ENCODE results near the gene ASNSD1. TPM values are rescaled to one million over a fixed set of nuclear protein-coding genes. Genes with fewer than 3 reads are reported as not detected.
"Not testable (repeated sequence)": the region's sequence is repeated elsewhere in the genome, so short reads cannot be mapped to it uniquely, and the experiment has no call there.

Gene ASNSD1
- total RNA-seq, 2 experiments from 2014 or later = 36.9 to 39.4 TPM

GRCh38 chr2:189653464-189653863, 7.8 kb upstream of the ASNSD1 start:
- H3K27ac Mint-ChIP-seq; DNase-seq; POLR2A ChIA-PET; ATAC-seq; H3K36me3 Mint-ChIP-seq (ENCODE audit: low read depth); H3K27me3 Mint-ChIP-seq (ENCODE audit: low read depth); H3K4me3 Mint-ChIP-seq; CTCF ChIA-PET: not testable (repeated sequence)
- H3K4me1 Mint-ChIP-seq (ENCODE audit: low read depth) = peaks cover 25% of the 10 kb centered on the region
- H3K9me3 Mint-ChIP-seq (ENCODE audit: insufficient read depth) = peaks cover 13% of the 10 kb centered on the region

- no peak overlapping the region for H3K27ac Mint-ChIP-seq
- POLR2A ChIA-PET = interaction anchor here (0.8 kb wide), 1 partner anchor 148 kb away, joined by 3 read pairs; no protein-coding TSS in a partner anchor
- no peaks in the 10 kb centered on the region for H3K27me3 Mint-ChIP-seq (ENCODE audit: low read depth)
- peaks cover 13% of the 10 kb centered on the region for H3K9me3 Mint-ChIP-seq (ENCODE audit: insufficient read depth)
- H3K36me3 Mint-ChIP-seq (ENCODE audit: low read depth) = peaks cover 8% of the 10 kb centered on the region
- H3K4me1 Mint-ChIP-seq (ENCODE audit: low read depth) = peaks cover 36% of the 10 kb centered on the region
- DNase-seq (no peak), ATAC-seq (no peak)
- CTCF ChIA-PET = interaction anchor here (1.5 kb wide), 1 partner anchor 108 kb away, joined by 4 read pairs; the partner anchor contains the start of gene OSGEPL1
- H3K4me3 Mint-ChIP-seq = no peak overlapping the region
Measured at GRCh38 chr2:189654641-189655040, 6.6 kb upstream of the ASNSD1 start.

- Mint-ChIP-seq H3K27me3 (ENCODE audit: low read depth) (no peaks in the 10 kb centered on the region), H3K36me3 (ENCODE audit: low read depth) (peaks cover 1% of the 10 kb centered on the region), H3K4me1 (ENCODE audit: low read depth) (peaks cover 41% of the 10 kb centered on the region), H3K27ac (peak overlapping the region; percentile 79), H3K9me3 (ENCODE audit: insufficient read depth) (peaks cover 8% of the 10 kb centered on the region), H3K4me3 (peak overlapping the region; percentile 57)
- ATAC-seq (peak; percentile 50), DNase-seq (peak; percentile 87)
- ChIA-PET CTCF (interaction anchor here (0.6 to 8.5 kb wide), 11 partner anchors 16 to 219 kb away, joined by 3 to 136 read pairs (median 5); partner anchors contain the start of genes ANKAR, ORMDL1, OSGEPL1 and PMS1), POLR2A (interaction anchor here (0.9 to 3.0 kb wide), 5 partner anchors 16 to 217 kb away, joined by 3 to 20 read pairs (median 4); partner anchors contain the start of genes ANKAR, OSGEPL1, SLC40A1 and WDR75)
Measured at GRCh38 chr2:189657867-189658266, 3.4 kb upstream of the ASNSD1 start.

DNA sequence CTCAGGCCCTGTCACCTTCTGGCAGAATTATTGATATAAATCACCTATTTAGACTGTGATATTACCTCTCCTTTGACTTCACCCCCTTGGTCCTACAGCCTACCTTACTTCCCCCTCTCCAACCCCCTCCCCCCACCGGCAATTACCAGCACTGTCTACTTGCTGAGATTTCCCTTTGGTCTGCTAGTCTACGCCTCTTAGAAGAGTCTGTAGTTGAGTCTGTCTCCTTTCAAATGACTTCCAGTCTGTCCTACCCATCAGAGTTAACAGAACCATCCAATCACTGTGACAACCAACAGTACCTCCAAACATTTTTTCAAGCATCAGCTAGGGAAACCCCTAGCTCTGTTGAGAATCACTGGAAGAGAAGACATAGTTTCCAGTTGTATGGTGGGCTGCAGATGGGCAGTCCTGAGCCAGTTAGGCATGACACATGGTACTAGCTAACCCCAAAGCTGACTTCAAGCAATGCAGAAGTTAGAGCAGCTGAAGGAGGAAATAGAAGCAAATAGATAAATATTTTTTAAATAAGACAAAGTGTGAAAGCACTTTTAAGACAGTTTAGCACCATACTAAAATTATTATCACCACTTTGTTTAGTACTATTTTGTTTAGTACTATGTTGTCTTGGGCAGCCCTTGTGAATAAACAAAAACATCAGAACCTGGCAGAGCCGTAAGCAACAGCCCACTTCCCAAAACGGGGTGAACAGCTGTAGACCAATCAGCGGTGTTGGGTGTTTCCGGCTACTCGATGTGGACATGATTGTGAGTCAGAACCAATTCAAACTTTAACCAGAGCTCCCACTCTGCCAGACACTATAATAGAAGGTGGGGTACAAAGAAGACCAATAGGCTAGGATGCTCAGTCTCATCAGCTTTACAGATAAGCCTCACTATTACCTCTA, 2.7 kb upstream of the ASNSD1 start:
- peak; percentile 60 for DNase-seq
- Mint-ChIP-seq H3K4me3 (peak overlapping the region; percentile 57), H3K9me3 (ENCODE audit: insufficient read depth) (peaks cover 7% of the 10 kb centered on the region), H3K27me3 (ENCODE audit: low read depth) (no peaks in the 10 kb centered on the region), H3K4me1 (ENCODE audit: low read depth) (peaks cover 44% of the 10 kb centered on the region), H3K27ac (peak overlapping the region; percentile 79), H3K36me3 (ENCODE audit: low read depth) (peaks cover 4% of the 10 kb centered on the region)
- ATAC-seq = peak; percentile 1
- POLR2A ChIA-PET = interaction anchor here (0.6 to 3.0 kb wide), 5 partner anchors 15 to 632 kb away, joined by 3 to 20 read pairs (median 4); partner anchors contain the start of genes ANKAR, OSGEPL1 and WDR75
- CTCF ChIA-PET = interaction anchor here (0.6 to 8.5 kb wide), 14 partner anchors 15 to 220 kb away, joined by 3 to 136 read pairs (median 5); partner anchors contain the start of genes ANKAR, ORMDL1, OSGEPL1 and PMS1

- Mint-ChIP-seq H3K4me3 (no peak overlapping the region), H3K36me3 (ENCODE audit: low read depth) (peaks cover 11% of the 10 kb centered on the region), H3K4me1 (ENCODE audit: low read depth) (peaks cover 50% of the 10 kb centered on the region), H3K9me3 (ENCODE audit: insufficient read depth) (peaks cover under 1% of the 10 kb centered on the region), H3K27ac (no peak overlapping the region), H3K27me3 (ENCODE audit: low read depth) (no peaks in the 10 kb centered on the region)
- ATAC-seq (no peak), DNase-seq (no peak)
- ChIA-PET CTCF (interaction anchor here (0.6 to 8.5 kb wide), 10 partner anchors 14 to 216 kb away, joined by 3 to 136 read pairs (median 7); partner anchors contain the start of genes ANKAR, ORMDL1, OSGEPL1 and PMS1), POLR2A (interaction anchor here (2.7 to 3.0 kb wide), 2 partner anchors 103 to 218 kb away, joined by 16 to 20 read pairs; partner anchors contain the start of genes OSGEPL1 and WDR75)
Measured at GRCh38 chr2:189659734-189660133, 1.5 kb upstream of the ASNSD1 start.

GRCh38 chr2:189660803-189661147, 484 bp upstream of the ASNSD1 start:
- POLR2A ChIA-PET = interaction anchor here (0.6 to 2.6 kb wide), 3 partner anchors 11 to 102 kb away, joined by 3 to 19 read pairs (median 3); partner anchors contain the start of gene OSGEPL1

DNA sequence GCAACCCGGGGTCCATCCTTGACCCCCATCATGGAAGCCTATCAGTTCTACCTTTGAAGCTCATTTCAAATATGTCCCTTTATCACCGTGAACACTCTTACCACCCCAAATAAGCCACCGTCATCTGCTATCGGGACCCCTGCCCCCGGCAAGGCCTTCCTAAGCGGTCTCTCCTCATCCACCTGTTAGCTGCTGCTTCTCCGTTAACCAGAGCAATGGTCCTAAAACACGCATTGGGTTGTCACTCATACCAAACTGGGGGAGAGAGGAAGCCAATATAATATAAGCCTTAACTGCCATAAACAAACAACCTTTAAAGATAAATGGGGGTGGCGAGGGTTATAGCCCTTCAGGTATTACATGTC, 680 bp downstream of the ASNSD1 start:
- H3K4me1 Mint-ChIP-seq (ENCODE audit: low read depth) = peaks cover 44% of the 10 kb centered on the region
- ATAC-seq (no peak), DNase-seq (no peak)
- no peak overlapping the region for H3K27ac Mint-ChIP-seq
- H3K27me3 Mint-ChIP-seq (ENCODE audit: low read depth) = no peaks in the 10 kb centered on the region
- no peaks in the 10 kb centered on the region for H3K9me3 Mint-ChIP-seq (ENCODE audit: insufficient read depth)
- H3K36me3 Mint-ChIP-seq (ENCODE audit: low read depth) = peaks cover 21% of the 10 kb centered on the region
- ChIA-PET CTCF (interaction anchor here (0.7 to 8.5 kb wide), 11 partner anchors 11 to 136 kb away, joined by 3 to 136 read pairs (median 10); partner anchors contain the start of genes ANKAR, ORMDL1, OSGEPL1 and PMS1), POLR2A (interaction anchor here (1.2 to 2.6 kb wide), 3 partner anchors 12 to 122 kb away, joined by 5 to 19 read pairs (median 8); partner anchors contain the start of genes ORMDL1, OSGEPL1 and PMS1)
- no peak overlapping the region for H3K4me3 Mint-ChIP-seq

More at GRCh38 chr2:189660803-189661147, 484 bp upstream of the ASNSD1 start:
- Mint-ChIP-seq H3K36me3 (ENCODE audit: low read depth) (peaks cover 13% of the 10 kb centered on the region), H3K9me3 (ENCODE audit: insufficient read depth) (no peaks in the 10 kb centered on the region), H3K27ac (no peak overlapping the region), H3K4me1 (ENCODE audit: low read depth) (peaks cover 50% of the 10 kb centered on the region), H3K27me3 (ENCODE audit: low read depth) (no peaks in the 10 kb centered on the region), H3K4me3 (no peak overlapping the region)
- no peak for DNase-seq
- CTCF ChIA-PET = interaction anchor here (0.5 to 8.5 kb wide), 23 partner anchors 10 to 221 kb away, joined by 3 to 136 read pairs (median 3); partner anchors contain the start of genes ANKAR and OSGEPL1
- ATAC-seq = no peak

DNA sequence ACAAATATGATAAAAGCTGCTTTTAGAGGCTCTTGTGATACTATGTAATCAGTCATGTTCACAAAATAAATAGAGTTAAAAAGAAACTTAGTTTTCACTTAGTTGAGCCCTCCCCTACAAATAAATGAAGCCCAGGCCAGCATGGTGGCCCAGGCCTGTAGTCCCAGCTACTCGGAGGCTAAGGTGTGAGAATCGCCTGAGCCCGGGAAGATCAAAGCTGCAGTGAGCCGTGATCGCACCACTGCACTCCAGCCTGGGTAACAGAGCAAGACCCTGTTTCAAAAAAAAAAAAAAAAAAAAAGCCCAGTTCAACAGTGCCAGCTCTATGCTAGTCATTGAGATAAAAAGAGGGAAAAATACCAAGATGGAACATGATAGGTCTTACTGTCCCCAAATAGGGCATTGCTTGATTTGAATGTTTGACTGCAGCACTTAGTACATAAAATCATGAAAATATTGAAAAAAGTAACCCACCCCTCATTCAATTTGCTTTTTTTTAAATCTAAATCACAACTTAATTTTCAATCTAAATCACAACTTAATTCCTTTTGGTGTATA, 1.5 kb downstream of the ASNSD1 start:
- Mint-ChIP-seq H3K27me3 (ENCODE audit: low read depth) (no peaks in the 10 kb centered on the region), H3K4me3 (no peak overlapping the region), H3K4me1 (ENCODE audit: low read depth) (peaks cover 41% of the 10 kb centered on the region), H3K36me3 (ENCODE audit: low read depth) (peaks cover 29% of the 10 kb centered on the region), H3K9me3 (ENCODE audit: insufficient read depth) (no peaks in the 10 kb centered on the region), H3K27ac (no peak overlapping the region)
- POLR2A ChIA-PET = interaction anchor here (1.2 to 2.6 kb wide), 3 partner anchors 11 to 121 kb away, joined by 5 to 19 read pairs (median 8); partner anchors contain the start of genes ORMDL1, OSGEPL1 and PMS1
- CTCF ChIA-PET = interaction anchor here (0.8 to 8.5 kb wide), 7 partner anchors 11 to 135 kb away, joined by 3 to 136 read pairs (median 23); partner anchors contain the start of genes ANKAR and OSGEPL1
- DNase-seq (no peak), ATAC-seq (no peak)

GRCh38 chr2:189663319-189663718, 2.1 kb downstream of the ASNSD1 start:
- not testable (repeated sequence) for ATAC-seq; H3K27me3 Mint-ChIP-seq (ENCODE audit: low read depth); DNase-seq; H3K9me3 Mint-ChIP-seq (ENCODE audit: insufficient read depth); H3K27ac Mint-ChIP-seq
- ChIA-PET POLR2A (interaction anchor here (1.2 kb wide), 1 partner anchor 10 kb away, joined by 5 read pairs; no protein-coding TSS in a partner anchor), CTCF (interaction anchor here (1.7 to 8.5 kb wide), 6 partner anchors 10 to 99 kb away, joined by 9 to 136 read pairs (median 62); partner anchors contain the start of genes ANKAR and OSGEPL1)
- H3K4me3 Mint-ChIP-seq = peak overlapping the region; percentile 34
- H3K36me3 Mint-ChIP-seq (ENCODE audit: low read depth) = peaks cover 35% of the 10 kb centered on the region
- peaks cover 35% of the 10 kb centered on the region for H3K4me1 Mint-ChIP-seq (ENCODE audit: low read depth)

DNA sequence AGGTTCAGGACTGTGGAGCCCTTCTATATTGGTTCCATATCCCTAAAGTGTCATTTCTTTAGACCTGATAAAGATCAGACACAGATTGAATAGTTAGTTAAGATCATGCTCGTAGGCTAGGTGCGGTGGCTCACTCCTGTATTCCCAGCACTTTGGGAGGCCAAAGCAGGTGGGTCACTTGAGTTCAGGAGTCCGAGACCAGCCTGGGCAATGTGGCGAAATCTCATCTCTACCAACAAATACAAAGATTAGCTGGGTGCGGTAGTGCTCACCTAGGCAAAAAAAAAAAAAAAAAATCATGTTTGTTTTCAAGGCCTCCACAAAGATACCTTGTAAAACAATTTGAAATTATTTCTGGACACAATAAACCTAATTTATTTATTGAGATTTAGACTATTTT, 8.7 kb downstream of the ASNSD1 start:
- ATAC-seq (no peak), DNase-seq (no peak)
- H3K9me3 Mint-ChIP-seq (ENCODE audit: insufficient read depth) = no peaks in the 10 kb centered on the region
- H3K27me3 Mint-ChIP-seq (ENCODE audit: low read depth) = no peaks in the 10 kb centered on the region
- peaks cover 20% of the 10 kb centered on the region for H3K4me1 Mint-ChIP-seq (ENCODE audit: low read depth)
- CTCF ChIA-PET = interaction anchor here (0.8 to 7.4 kb wide), 2 partner anchors 9 to 29 kb away, joined by 3 to 136 read pairs; partner anchors contain the start of gene ASNSD1
- POLR2A ChIA-PET = no interaction called here
- H3K27ac Mint-ChIP-seq = no peak overlapping the region
- H3K4me3 Mint-ChIP-seq = no peak overlapping the region
- H3K36me3 Mint-ChIP-seq (ENCODE audit: low read depth) = peaks cover 56% of the 10 kb centered on the region

Data from activated CD8-positive, alpha-beta T cell treated with anti-CD3 and anti-CD28 coated beads, Interleukin-2, amount 10 ng/mL, durations not matched to agents 7 days and 5 days (primary cell).